HG03108 (cell line): ENCODE measurements around the gene IER3.
"Not testable (repeated sequence)": the region's sequence is repeated elsewhere in the genome, so short reads cannot be mapped to it uniquely, and the experiment has no call there.

ENCODE experiments used
- ATAC-seq: cut with Tn5 transposase; IDR thresholded peaks from one replicate; pipeline ENCODE4 v1.9.1; 2021; ENCODE audit warnings: moderate library complexity; ENCODE audit not compliant: unreplicated experiment

IER3 gene

GRCh38 chr6:30725713-30726505 lies 18.4 kb downstream of the IER3 start:
- ATAC-seq: no peak

GRCh38 chr6:30724906-30725667 lies 19.3 kb downstream of the IER3 start:
- no peak for ATAC-seq

- not testable (repeated sequence) for ATAC-seq
Measured at GRCh38 chr6:30723843-30724741, 20.3 kb downstream of the IER3 start.

- ATAC-seq: not testable (repeated sequence)
Measured at GRCh38 chr6:30723159-30723842, 21.0 kb downstream of the IER3 start.

- no peak for ATAC-seq
Measured at GRCh38 chr6:30722280-30723112, 21.9 kb downstream of the IER3 start.

- not testable (repeated sequence) for ATAC-seq
Measured at GRCh38 chr6:30722025-30722279, 22.4 kb downstream of the IER3 start.

GRCh38 chr6:30721198-30722024 lies 22.9 kb downstream of the IER3 start:
- no peak for ATAC-seq

- ATAC-seq: no peak
Measured at GRCh38 chr6:30720738-30721197, 23.6 kb downstream of the IER3 start.

- ATAC-seq: peak; percentile 46
Measured at GRCh38 chr6:30719791-30720737, 24.3 kb downstream of the IER3 start, which contains the start of gene TUBB. TUBB (plus strand) TSS chr6:30720352; CDS start chr6:30720507, 155 bp downstream.

GRCh38 chr6:30719356-30719755 lies 25.0 kb downstream of the IER3 start:
- no peak for ATAC-seq

GRCh38 chr6:30717845-30718720 lies 26.3 kb downstream of the IER3 start:
- ATAC-seq: not testable (repeated sequence)

- peak; percentile 65 for ATAC-seq
Measured at GRCh38 chr6:30717129-30717844, 27.1 kb downstream of the IER3 start, which contains the start of gene MDC1. MDC1 (minus strand) TSS chr6:30717281; CDS start chr6:30715175, 2,106 bp downstream.

- no peak for ATAC-seq
Measured at GRCh38 chr6:30716879-30717128, 27.5 kb downstream of the IER3 start.

- no peak for ATAC-seq
Measured at GRCh38 chr6:30714263-30714662, 30.1 kb downstream of the IER3 start.

- no peak for ATAC-seq
Measured at GRCh38 chr6:30712441-30712945, 31.9 kb downstream of the IER3 start.

- ATAC-seq: no peak
Measured at GRCh38 chr6:30711758-30712380, 32.5 kb downstream of the IER3 start.
